K562 (cell line): Measurements from ENCODE around the gene PPFIA3. TPM values are rescaled to one million over a fixed set of nuclear protein-coding genes. Genes with fewer than 3 reads are reported as not detected.

ENCODE experiments used
- ATF2 ChIP-seq: sonication (generic); formaldehyde crosslinking; IDR thresholded peaks from 2 replicates; pipeline ENCODE4 v1.8.1; 2022; ENCODE audit warnings: missing genetic modification reagents
- ATF4 ChIP-seq: fragments of 450-650 bp; formaldehyde crosslinking; IDR thresholded peaks from 2 replicates; pipeline ENCODE4 v1.4.0; 2022; ENCODE audit warnings: mild to moderate bottlenecking, moderate library complexity
- CHCHD3 ChIP-seq: fragments of 250-450 bp; sonication (Bioruptor Pico); IDR thresholded peaks from 2 replicates; pipeline ENCODE4 v2.1.2; 2022; ENCODE audit warnings: mild to moderate bottlenecking
- CREB1 ChIP-seq, 2 experiments: sonication (generic) in 1 of 2; formaldehyde crosslinking in 1 of 2; IDR thresholded peaks; 2 replicates each; pipeline versions ENCODE4 v1.6.1 to v1.8.0; 2012 to 2022; ENCODE audit warnings: inconsistent platforms in 1 of 2, mild to moderate bottlenecking in 1 of 2, missing genetic modification reagents in 1 of 2, moderate library complexity in 1 of 2
- CTCF ChIP-seq, 3 experiments: IDR thresholded peaks in 2 of 3; conservative IDR thresholded peaks in 1 of 3; 2 replicates each; pipeline ENCODE4 v1.5.1; 2011 to 2012; ENCODE audit warnings: low read length in 3 of 3, mild to moderate bottlenecking in 3 of 3, control low read depth in 2 of 3, improper control_type of control experiment in 1 of 3, inconsistent platforms in 1 of 3, low read depth in 1 of 3, mixed read lengths in 1 of 3, moderate library complexity in 1 of 3; ENCODE audit not compliant: insufficient read depth in 2 of 3
- E2F4 ChIP-seq: sonication (generic); formaldehyde crosslinking; IDR thresholded peaks from 2 replicates; pipeline ENCODE4 v1.8.0; 2022; ENCODE audit warnings: mild to moderate bottlenecking, low read depth, missing genetic modification reagents
- EP400 ChIP-seq: fragments of 450-650 bp; IDR thresholded peaks from 2 replicates; pipeline ENCODE4 v1.6.1; 2017; ENCODE audit warnings: antibody characterized with exemption, mild to moderate bottlenecking, moderate library complexity
- KAT2B ChIP-seq: IDR thresholded peaks from one replicate; pipeline ENCODE4 v1.6.1; 2012; ENCODE audit warnings: low read depth, mild to moderate bottlenecking, control low read depth, inconsistent platforms, low read length, moderate library complexity
- L3MBTL2 ChIP-seq: fragments of 450-650 bp; IDR thresholded peaks from 2 replicates; pipeline ENCODE4 v1.6.1; 2016; ENCODE audit warnings: mild to moderate bottlenecking, moderate library complexity
- MTF1 ChIP-seq: fragments of 250-450 bp; sonication (Bioruptor Pico); IDR thresholded peaks from 2 replicates; pipeline ENCODE4 v1.9.0; 2021; ENCODE audit warnings: moderate library complexity, mild to moderate bottlenecking, inconsistent platforms, borderline replicate concordance
- POLR3G ChIP-seq: IDR thresholded peaks from 2 replicates; pipeline ENCODE4 v1.6.1; 2011; ENCODE audit not compliant: insufficient read length, insufficient replicate concordance; ENCODE audit errors: extremely low read depth
- SMARCE1 ChIP-seq: fragments of 450-650 bp; IDR thresholded peaks from 2 replicates; pipeline ENCODE4 v1.7.1; 2016; ENCODE audit warnings: mild to moderate bottlenecking
- SRF ChIP-seq, 2 experiments: fragments of 250-450, 450-650 bp in 1 of 2; sonication (Bioruptor Pico) in 1 of 2; sonication (generic) in 1 of 2; formaldehyde crosslinking; IDR thresholded peaks; 2 replicates each; pipeline versions ENCODE4 v1.5.0 to v1.5.1; 2020 to 2022; ENCODE audit warnings: mild to moderate bottlenecking in 1 of 2, missing genetic modification reagents in 1 of 2
- TARDBP ChIP-seq: fragments of 450-650 bp; IDR thresholded peaks from 2 replicates; pipeline ENCODE4 v1.6.1; 2016
- THAP12 ChIP-seq: fragments of 250-450 bp; sonication (Bioruptor Pico); IDR thresholded peaks from 2 replicates; pipeline ENCODE4 v1.9.0; 2021; ENCODE audit warnings: mild to moderate bottlenecking, inconsistent platforms
- XRCC5 ChIP-seq: fragments of 200-400 bp; formaldehyde crosslinking; IDR thresholded peaks from 2 replicates; pipeline ENCODE4 v1.6.1; 2017; ENCODE audit warnings: low read depth, mild to moderate bottlenecking, low read length
- ZFP36 ChIP-seq: fragments of 150-350 bp; IDR thresholded peaks from 2 replicates; pipeline ENCODE4 v1.6.1; 2018; ENCODE audit warnings: low read length, low read depth; ENCODE audit not compliant: partially characterized antibody
- ZFX ChIP-seq: sonication (generic); formaldehyde crosslinking; IDR thresholded peaks from 2 replicates; pipeline ENCODE4 v1.8.0; 2022; ENCODE audit warnings: mild to moderate bottlenecking, missing genetic modification reagents, moderate library complexity
- ZNF354B ChIP-seq: fragments of 250-450 bp; sonication (Bioruptor Pico); IDR thresholded peaks from 2 replicates; pipeline ENCODE4 v1.4.0; 2020
- ZNF780A ChIP-seq: fragments of 250-450 bp; sonication (Bioruptor Pico); IDR thresholded peaks from 2 replicates; pipeline ENCODE4 v1.5.0; 2021; ENCODE audit warnings: mild to moderate bottlenecking
- polyA plus RNA-seq, 8 experiments: library from polyadenylated mRNA; depleted of rRNA in 4 of 8; stranded (reverse) in 5 of 8; unstranded in 3 of 8; fragments of >200 nt; fragmentation: Nextera tagmentation in 2 of 8; fragmentation: Illumina TruSeq in 1 of 8; extraction: Ambion mirVana in 2 of 8; extraction: Trizol in 1 of 8; gene quantifications; 2 replicates each; pipeline versions ENCODE4 v1.2.1 to v1.2.3, GENCODE V29; 2011 to 2014; ENCODE audit warnings: inconsistent platforms in 1 of 8, missing spikeins in 1 of 8
- total RNA-seq, 7 experiments: library from RNA; depleted of rRNA in 6 of 7; stranded (reverse); fragments of >200 nt in 6 of 7; fragmentation: Illumina TruSeq in 2 of 7; extraction: Trizol in 2 of 7; gene quantifications; 2 replicates each; pipeline versions ENCODE4 v1.2.1 to v1.2.3, GENCODE V29; 2011 to 2021; ENCODE audit warnings: low replicate concordance in 1 of 7

Gene PPFIA3
- total and polyA plus RNA-seq, 9 of the 15 experiments (the other 6 are each of a cell fraction or from before 2014, with no cell fraction given) = 0.10 to 53.0 (median 17.6) TPM

- TF ChIP-seq POLR3G (no peak), CREB1 (IDR thresholded peaks at IDR 0.05) (peak; percentile 39), CREB1 (CRISPR knock-in tag; IDR thresholded peaks at IDR 0.05) (peak; percentile 76), ZFX (CRISPR knock-in tag) (no peak), ZNF354B (CRISPR knock-in tag) (no peak), CTCF (IDR thresholded peaks at IDR 0.05 in 2 of 3, conservative IDR thresholded peaks at IDR 0.05 in 1 of 3; ENCODE audit: insufficient read depth in 2 of 3, low read depth in 1 of 3, low read length in 3 of 3) (peak; percentile 76 to 89 (median 88)), SRF (CRISPR knock-in tag; IDR thresholded peaks at IDR 0.05) (peak in 1 of 2 experiments; percentile 75; a peak in 2 of 4 replicates), TARDBP (0 out of 2 replicates have a peak, but pooled peaks have one; percentile 58), THAP12 (no peak), MTF1 (CRISPR knock-in tag) (no peak), SMARCE1 (peak; percentile 54; the same call in 1 of the 2 replicates), ATF2 (CRISPR knock-in tag) (no peak; the same call in 1 of the 2 replicates), KAT2B (no peak), ZFP36 (no peak), E2F4 (CRISPR knock-in tag) (peak; percentile 1; the same call in 1 of the 2 replicates), ATF4 (CRISPR knock-in tag) (no peak), L3MBTL2 (peak; percentile 49; the same call in 1 of the 2 replicates), ZNF780A (CRISPR knock-in tag) (no peak), XRCC5 (0 out of 2 replicates have a peak, but pooled peaks have one; percentile 66), EP400 (peak; percentile 87), CHCHD3 (CRISPR knock-in tag) (no peak)
Measured at GRCh38 chr19:49145573-49146407, 26.4 kb downstream of the PPFIA3 start (continued).
